Hepatocyte (in vitro differentiated cells): ENCODE results near the gene ADAM10. TPM values are rescaled to one million over a fixed set of nuclear protein-coding genes. Genes with fewer than 3 reads are reported as not detected.

ENCODE experiments used
- DNase-seq: peaks from one replicate; pipeline ENCODE4 v3.0.0-alpha.2; 2016; ENCODE audit warnings: low spot score
- H2AFZ ChIP-seq: fragments of 200-600 bp; sonication (generic); 2 replicates; pipeline ENCODE4 v1.6.0; 2016; ENCODE audit warnings: antibody characterized with exemption, mild to moderate bottlenecking
- H3K27ac ChIP-seq: fragments of 200-600 bp; sonication (generic); 2 replicates; pipeline ENCODE4 v1.5.1; 2016; ENCODE audit warnings: mild to moderate bottlenecking
- H3K27me3 ChIP-seq: fragments of 200-600 bp; sonication (generic); 2 replicates; pipeline ENCODE4 v1.6.1; 2016
- H3K36me3 ChIP-seq: fragments of 200-600 bp; sonication (generic); replicated peaks from 2 replicates; pipeline ENCODE4 v1.5.1; 2016; ENCODE audit warnings: low read depth; ENCODE audit not compliant: insufficient read depth
- H3K4me1 ChIP-seq: fragments of 200-600 bp; sonication (generic); 2 replicates; pipeline ENCODE4 v1.5.1; 2016; ENCODE audit warnings: mild to moderate bottlenecking, moderate library complexity; ENCODE audit not compliant: insufficient read depth
- H3K4me2 ChIP-seq: fragments of 200-600 bp; sonication (generic); 2 replicates; pipeline ENCODE4 v1.6.0; 2016
- H3K4me3 ChIP-seq: fragments of 200-600 bp; sonication (generic); 2 replicates; pipeline ENCODE4 v1.5.1; 2016; ENCODE audit warnings: mild to moderate bottlenecking
- H3K79me2 ChIP-seq: fragments of 200-600 bp; sonication (generic); 2 replicates; pipeline ENCODE4 v1.6.0; 2017; ENCODE audit warnings: mild to moderate bottlenecking
- H3K9me2 ChIP-seq: fragments of 200-600 bp; sonication (generic); replicated peaks from 2 replicates; pipeline ENCODE4 v1.6.0; 2017; ENCODE audit warnings: mild to moderate bottlenecking; ENCODE audit not compliant: insufficient read depth
- H3K9me3 ChIP-seq: fragments of 200-600 bp; sonication (generic); 2 replicates; pipeline ENCODE4 v1.5.1; 2016; ENCODE audit warnings: low read depth, mild to moderate bottlenecking
- H4K20me1 ChIP-seq: fragments of 200-600 bp; sonication (generic); 2 replicates; pipeline ENCODE4 v1.6.0; 2016; ENCODE audit warnings: mild to moderate bottlenecking; ENCODE audit not compliant: insufficient read depth, poor library complexity, severe bottlenecking
- CTCF ChIP-seq: fragments of 200-600 bp; sonication (generic); IDR thresholded peaks from 2 replicates; pipeline ENCODE4 v1.5.1; 2016; ENCODE audit warnings: antibody characterized with exemption, mild to moderate bottlenecking; ENCODE audit not compliant: poor library complexity
- EZH2 ChIP-seq: fragments of 200-600 bp; sonication (generic); IDR thresholded peaks from 2 replicates; pipeline ENCODE4 v1.6.1; 2016; ENCODE audit warnings: antibody characterized with exemption, mild to moderate bottlenecking, borderline replicate concordance
- EZH2phosphoT487 ChIP-seq: fragments of 200-600 bp; sonication (generic); IDR thresholded peaks from one replicate; pipeline ENCODE4 v1.6.1; 2018; ENCODE audit warnings: antibody characterized with exemption, mild to moderate bottlenecking, low read depth, moderate library complexity; ENCODE audit not compliant: unreplicated experiment, severe bottlenecking
- WGBS: methylation state at CpG from one replicate; pipeline ENCODE4 v1.1.6; 2016; ENCODE audit warnings: low lambda C conversion rate; ENCODE audit errors: missing lambda C conversion rate; 5-methylcytosine and 5-hydroxymethylcytosine counted together
- polyA plus RNA-seq: library from polyadenylated mRNA; unstranded; fragments of >200 nt; fragmentation: Nextera tagmentation; extraction: Ambion mirVana; gene quantifications from 2 replicates; pipeline ENCODE4 v1.2.1, GENCODE V29; 2016
- total RNA-seq: library from RNA; depleted of rRNA; stranded (reverse); fragments of >200 nt; gene quantifications from 2 replicates; pipeline ENCODE4 v1.2.3, GENCODE V29; 2014

ADAM10 gene
- total and polyA plus RNA-seq, 2 experiments from 2014 or later: 112 to 163 TPM

GRCh38 chr15:58748040-58748851, 1.3 kb downstream of the ADAM10 start:
- Histone ChIP-seq H3K4me3 (peak overlapping the region; percentile 78), H3K9me3 (no peaks in the 10 kb centered on the region), H4K20me1 (peaks cover 40% of the 10 kb centered on the region), H3K27me3 (no peaks in the 10 kb centered on the region), H3K4me2 (peak overlapping the region; percentile 74), H3K79me2 (peaks cover 55% of the 10 kb centered on the region), H3K36me3 (no peaks in the 10 kb centered on the region), H3K9me2 (no peaks in the 10 kb centered on the region), H3K27ac (peak overlapping the region; percentile 98), H3K4me1 (peaks cover 15% of the 10 kb centered on the region), H2AFZ (peak overlapping the region; percentile 58)
- TF ChIP-seq CTCF (no peak), EZH2 (no peak), EZH2phosphoT487 (no peak)
- peak; percentile 16 for DNase-seq
- 2% methylated on average over 14 of the region's 14 CpGs for WGBS

GRCh38 chr15:58746174-58746573, 3.3 kb downstream of the ADAM10 start:
- no peak for DNase-seq
- no peak overlapping the region for H3K4me3 ChIP-seq
- H3K36me3 ChIP-seq: no peaks in the 10 kb centered on the region
- H3K9me3 ChIP-seq: no peaks in the 10 kb centered on the region
- no peak overlapping the region for H3K27ac ChIP-seq
- TF ChIP-seq CTCF (no peak), EZH2 (no peak), EZH2phosphoT487 (no peak)
- H3K27me3 ChIP-seq: no peaks in the 10 kb centered on the region
- peaks cover 75% of the 10 kb centered on the region for H3K79me2 ChIP-seq
- H3K4me1 ChIP-seq: peaks cover 15% of the 10 kb centered on the region
- 82% methylated on average over 1 of the region's 1 CpG for WGBS
- no peaks in the 10 kb centered on the region for H3K9me2 ChIP-seq
- peaks cover 60% of the 10 kb centered on the region for H4K20me1 ChIP-seq
- no peak overlapping the region for H2AFZ ChIP-seq
- H3K4me2 ChIP-seq: peak overlapping the region; percentile 74

- H3K27ac ChIP-seq: peak overlapping the region; percentile 10
- TF ChIP-seq EZH2phosphoT487 (no peak), CTCF (no peak), EZH2 (no peak)
- H3K4me1 ChIP-seq: peaks cover 16% of the 10 kb centered on the region
- no peaks in the 10 kb centered on the region for H3K9me2 ChIP-seq
- H3K27me3 ChIP-seq: no peaks in the 10 kb centered on the region
- peak overlapping the region; percentile 19 for H3K4me2 ChIP-seq
- H3K79me2 ChIP-seq: peaks cover 100% of the 10 kb centered on the region
- no peaks in the 10 kb centered on the region for H3K36me3 ChIP-seq
- H2AFZ ChIP-seq: no peak overlapping the region
- no peaks in the 10 kb centered on the region for H3K9me3 ChIP-seq
- WGBS: 80% methylated on average over 5 of the region's 5 CpGs
- peaks cover 86% of the 10 kb centered on the region for H4K20me1 ChIP-seq
- H3K4me3 ChIP-seq: no peak overlapping the region
- no peak for DNase-seq
These were observed 6.5 kb downstream of the ADAM10 start for GRCh38 chr15:58742819-58743502.
